ENCODE measurements around the gene ZNF653. TPM values are rescaled to one million over a fixed set of nuclear protein-coding genes. Genes with fewer than 3 reads are reported as not detected.
"Not testable (repeated sequence)": the region's sequence is repeated elsewhere in the genome, so short reads cannot be mapped to it uniquely, and the experiment has no call there.

The ZNF653 gene
- total RNA-seq, 2 experiments from 2014 or later = 13.5 to 16.6 TPM

DNA sequence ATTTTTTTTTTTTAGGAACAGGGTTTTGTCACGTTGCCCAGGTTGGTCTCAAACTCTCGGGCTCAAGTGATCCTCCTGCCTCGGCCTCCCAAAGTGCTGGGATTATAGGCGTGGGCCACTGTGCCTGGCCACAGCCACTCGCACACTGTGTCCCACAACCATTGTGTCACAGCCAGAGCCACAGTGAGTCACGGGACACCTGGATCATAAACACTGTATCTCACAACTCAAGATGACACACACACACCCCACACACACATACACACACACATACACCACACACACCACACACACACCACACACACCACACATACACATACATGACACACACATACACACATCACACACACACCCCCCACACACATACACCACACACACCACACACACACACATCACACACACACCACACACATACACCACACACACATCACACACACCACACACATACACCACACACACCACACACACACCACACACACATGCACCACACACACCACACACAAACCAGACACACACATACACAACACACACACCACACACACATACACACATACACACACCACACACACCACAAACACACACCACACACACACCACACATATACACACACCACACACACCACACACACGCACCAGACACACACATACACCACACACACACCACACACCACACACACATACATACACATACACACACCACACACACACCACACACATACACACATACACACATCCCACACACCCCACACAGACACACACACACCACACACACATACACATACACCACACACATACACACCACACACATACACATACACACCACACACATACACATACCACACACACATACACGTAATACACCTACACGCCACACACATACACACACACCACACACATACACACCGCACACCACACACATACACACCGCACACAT, 41.0 kb downstream of the ZNF653 start:
- ChIA-PET CTCF (interaction anchor here (0.6 to 0.7 kb wide), 2 partner anchors 17 to 260 kb away, joined by 3 to 4 read pairs; no protein-coding TSS in a partner anchor), POLR2A (no interaction called here)

DNA sequence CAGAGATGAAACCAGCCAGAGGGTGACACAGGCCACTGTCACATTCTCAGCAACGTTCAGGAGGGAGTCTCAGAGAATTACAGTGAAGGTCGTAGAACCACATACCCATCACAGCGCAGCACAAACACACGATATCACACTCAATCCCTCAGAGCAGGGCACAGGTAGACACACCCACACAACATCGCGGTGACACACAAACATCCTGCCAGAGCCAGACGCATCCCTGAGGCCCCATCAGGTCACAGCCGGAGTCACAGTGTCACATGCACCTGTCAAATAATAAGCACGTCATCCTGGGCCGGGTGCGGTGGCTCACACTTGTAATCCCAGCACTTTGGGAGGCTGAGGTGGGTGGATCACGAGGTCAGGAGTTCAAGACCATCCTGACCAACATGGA, 42.2 kb downstream of the ZNF653 start:
- ChIA-PET POLR2A (no interaction called here), CTCF (interaction anchor here (0.7 kb wide), 2 partner anchors 41 to 125 kb away, joined by 3 read pairs; no protein-coding TSS in a partner anchor)

DNA sequence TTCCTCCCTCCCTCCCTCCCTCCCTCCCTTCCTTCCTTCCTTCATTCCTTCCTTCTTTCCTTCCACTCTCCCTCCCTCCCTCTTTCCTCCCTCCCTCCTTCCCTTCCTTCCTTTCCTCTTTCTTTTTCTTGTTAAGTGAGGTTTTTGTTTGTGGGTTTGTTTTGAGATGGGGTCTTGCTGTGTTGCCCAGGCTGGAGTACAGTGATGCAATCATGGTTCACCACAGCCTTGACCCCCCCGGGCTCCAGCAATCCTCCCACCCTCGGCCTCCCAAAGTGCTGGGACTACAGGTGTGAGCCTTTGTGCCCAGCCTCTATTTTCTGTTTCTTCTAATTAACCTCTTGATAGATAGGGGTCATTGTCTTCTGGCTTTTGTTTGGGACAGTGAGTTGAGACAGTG, 44.2 kb downstream of the ZNF653 start:
- POLR2A ChIA-PET = interaction anchor here (0.7 kb wide), 1 partner anchor 191 kb away, joined by 8 read pairs; no protein-coding TSS in a partner anchor
- CTCF ChIA-PET = no interaction called here

DNA sequence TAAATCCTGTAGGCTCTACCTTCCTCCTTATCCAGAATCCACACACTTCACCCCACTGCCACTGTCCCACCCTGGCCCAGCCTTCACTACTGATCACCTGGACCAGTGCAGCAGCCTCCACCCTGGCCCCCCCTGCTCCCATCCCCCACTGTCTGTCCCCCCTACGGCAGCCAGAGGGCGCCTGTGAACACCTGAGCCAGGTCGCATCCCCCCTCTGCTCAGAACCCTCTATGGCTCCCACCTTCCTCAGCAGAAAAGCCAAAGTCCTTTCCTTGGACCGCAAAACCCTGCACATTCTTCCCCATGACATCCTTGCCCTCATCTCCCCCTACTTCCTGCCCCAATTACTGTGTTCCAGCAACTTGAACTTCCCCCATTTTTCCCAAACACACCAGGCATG, 45.4 kb downstream of the ZNF653 start:
- CTCF ChIA-PET = no interaction called here

DNA sequence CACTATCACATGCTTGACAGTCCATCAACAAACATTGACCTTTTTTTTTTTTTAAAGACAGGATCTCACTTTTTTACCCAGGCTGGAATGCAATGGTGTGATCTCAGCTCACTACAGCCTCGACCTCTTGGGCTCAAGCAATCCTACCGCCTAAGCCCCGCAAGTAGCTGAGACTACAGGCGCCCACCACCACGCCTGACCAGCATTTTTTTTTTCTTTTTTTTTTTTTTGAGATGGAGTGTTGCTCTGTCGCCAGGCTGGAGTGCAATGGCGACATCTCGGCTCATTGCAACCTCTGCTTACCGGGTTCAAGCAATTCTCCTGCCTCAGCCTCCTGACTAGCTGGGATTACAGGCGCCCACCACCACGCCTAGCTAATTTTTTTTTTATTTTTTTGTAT, 46.7 kb downstream of the ZNF653 start:
- POLR2A ChIA-PET = not testable (repeated sequence)

More for the DNA sequence above, 45.4 kb downstream of the ZNF653 start:
- POLR2A ChIA-PET = no interaction called here

DNA sequence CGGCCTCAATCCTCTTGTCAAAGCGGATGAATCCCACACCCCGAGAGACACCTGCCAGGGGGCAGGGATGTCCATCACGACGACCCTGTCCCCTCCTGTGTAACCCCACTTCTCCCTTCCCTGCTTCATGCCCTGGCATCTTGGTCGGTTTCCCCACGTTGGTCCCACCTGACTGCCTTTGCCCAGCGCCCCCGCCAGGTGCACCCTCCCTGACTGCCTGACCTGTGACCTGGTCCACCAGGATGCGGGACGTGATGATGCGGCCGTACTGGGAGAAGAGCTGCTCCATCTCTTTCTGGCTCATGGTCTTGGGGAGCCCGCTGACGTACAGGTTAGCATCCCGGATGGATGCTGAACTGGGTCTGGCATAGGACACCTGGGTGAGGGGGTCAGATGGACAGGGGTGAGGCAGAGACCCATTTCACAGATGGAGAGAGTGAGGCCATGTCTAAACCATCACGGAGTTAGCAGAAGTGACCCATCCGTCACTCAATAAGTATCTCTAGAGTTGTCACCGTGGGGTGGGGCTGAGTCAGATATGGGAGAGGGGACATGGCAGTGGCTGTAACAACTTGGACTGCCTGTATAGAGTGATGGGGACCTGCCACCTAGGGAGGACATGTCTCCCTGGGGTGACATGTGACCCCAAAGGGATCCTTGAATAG, 47.3 kb downstream of the ZNF653 start:
- CTCF ChIA-PET = interaction anchor here (0.7 kb wide), 1 partner anchor 38 kb away, joined by 3 read pairs; no protein-coding TSS in a partner anchor
- POLR2A ChIA-PET = no interaction called here

More for the DNA sequence above, 46.7 kb downstream of the ZNF653 start:
- CTCF ChIA-PET = interaction anchor here (0.7 kb wide), 1 partner anchor 37 kb away, joined by 3 read pairs; no protein-coding TSS in a partner anchor

GRCh38 chr19:11457831-11458230, 47.8 kb downstream of the ZNF653 start:
- ChIA-PET CTCF (no interaction called here), POLR2A (no interaction called here)

GRCh38 chr19:11457115-11457514, 48.5 kb downstream of the ZNF653 start:
- ChIA-PET CTCF (interaction anchor here (0.6 kb wide), 1 partner anchor 316 kb away, joined by 5 read pairs; no protein-coding TSS in a partner anchor), POLR2A (no interaction called here)

- POLR2A ChIA-PET = no interaction called here
- CTCF ChIA-PET = no interaction called here
These were observed 49.0 kb downstream of the ZNF653 start for GRCh38 chr19:11456659-11457058.

DNA sequence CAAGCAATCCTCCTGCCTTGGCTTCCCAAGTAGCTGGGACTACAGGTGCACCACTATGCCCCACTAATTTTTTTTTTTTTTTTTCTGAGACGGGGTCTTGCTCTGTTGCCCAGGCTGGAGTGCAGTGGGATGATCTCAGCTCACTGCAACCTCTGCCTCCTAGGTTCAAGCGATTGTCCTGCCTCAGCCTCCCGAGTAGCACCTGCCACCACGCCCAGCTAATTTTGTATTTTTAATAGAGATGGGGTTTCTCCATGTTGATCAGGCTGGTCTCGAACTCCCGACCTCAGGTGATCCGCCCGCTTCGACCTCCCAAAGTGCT, 50.4 kb downstream of the ZNF653 start:
- CTCF ChIA-PET = interaction anchor here (0.6 kb wide), 1 partner anchor 663 kb away, joined by 3 read pairs; no protein-coding TSS in a partner anchor
- POLR2A ChIA-PET = not testable (repeated sequence)

DNA sequence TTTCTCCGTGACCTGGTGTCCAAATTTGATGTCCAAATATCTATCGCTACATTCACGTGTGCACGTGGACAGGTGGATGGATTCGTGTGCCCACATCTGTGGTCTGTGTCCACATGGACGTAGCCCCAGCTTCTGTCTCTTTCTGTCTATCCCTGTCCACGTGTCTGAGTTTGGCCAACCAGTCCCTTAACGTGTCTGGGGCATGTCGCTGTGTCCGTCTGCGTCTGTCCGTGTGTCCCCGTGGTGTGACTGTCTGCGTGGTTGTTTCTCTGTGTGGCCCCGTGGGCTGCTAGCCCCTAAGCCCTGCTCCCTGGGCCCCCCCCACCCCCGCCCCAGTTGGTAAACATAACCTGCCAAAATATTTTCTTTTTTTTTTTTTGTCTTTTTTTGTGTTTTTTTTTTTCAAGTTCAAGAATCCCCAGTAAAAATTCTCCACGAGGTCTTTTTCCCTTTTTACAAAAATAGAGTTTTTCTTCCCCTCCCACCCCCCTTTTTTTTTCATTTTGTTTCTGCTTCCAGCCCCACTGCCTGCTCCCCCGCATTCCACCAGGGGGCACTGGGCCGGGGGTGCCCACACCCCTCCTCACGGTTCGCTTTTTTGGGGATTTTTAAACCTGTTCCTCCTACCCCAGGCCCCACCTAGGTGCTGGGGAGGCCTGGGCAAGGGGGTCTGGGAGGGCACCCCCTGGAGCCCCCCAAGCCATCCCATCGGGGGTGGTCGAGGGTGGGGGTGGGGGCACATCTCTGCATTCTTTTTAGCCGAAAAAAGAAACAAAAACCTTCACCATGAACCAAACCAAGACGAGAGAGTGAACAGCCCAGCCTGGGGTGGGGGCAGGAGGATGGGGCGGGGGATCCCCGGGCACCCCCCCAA, 51.9 kb downstream of the ZNF653 start:
- POLR2A ChIA-PET = no interaction called here
- CTCF ChIA-PET = interaction anchor here (1.1 kb wide), 1 partner anchor 228 kb away, joined by 3 read pairs; no protein-coding TSS in a partner anchor

DNA sequence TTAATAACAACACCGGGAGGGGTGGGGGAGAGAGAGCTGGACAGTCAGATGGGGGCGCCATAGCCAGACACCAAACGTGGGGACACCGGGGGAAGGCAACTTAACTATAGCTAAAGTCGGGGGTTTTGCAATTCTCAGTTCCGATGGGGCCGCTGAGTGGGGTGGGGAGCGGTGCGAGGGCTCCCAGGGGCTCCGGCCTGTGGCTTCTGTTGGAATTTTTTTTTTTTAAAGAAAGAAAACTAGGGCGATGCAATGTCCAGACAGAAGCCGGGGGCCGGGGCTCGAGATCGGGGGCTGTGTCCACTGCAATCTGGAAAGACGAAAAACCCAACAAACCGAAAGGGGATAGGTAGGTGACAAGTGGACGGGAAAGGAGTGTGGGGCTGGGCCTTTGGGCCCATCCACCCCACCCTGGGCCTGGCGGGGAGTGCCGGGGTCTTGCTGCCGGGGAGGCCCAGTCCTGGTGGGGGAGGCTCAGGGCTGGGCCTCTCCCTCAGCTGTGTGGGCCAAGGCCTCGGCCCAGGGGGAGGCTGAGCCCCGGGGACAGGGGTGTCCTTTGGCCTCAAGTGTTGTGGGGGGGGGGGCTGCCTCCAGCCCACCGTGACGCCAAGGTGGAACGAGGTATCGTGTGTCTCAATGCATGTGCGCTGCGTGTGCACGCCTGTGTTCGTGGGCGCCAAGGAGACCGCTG, 52.9 kb downstream of the ZNF653 start:
- CTCF ChIA-PET = interaction anchor here (0.7 to 1.2 kb wide), 3 partner anchors 30 to 227 kb away, joined by 3 to 6 read pairs (median 3); no protein-coding TSS in a partner anchor
- POLR2A ChIA-PET = interaction anchor here (1.1 kb wide), 1 partner anchor 30 kb away, joined by 17 read pairs; no protein-coding TSS in a partner anchor

DNA sequence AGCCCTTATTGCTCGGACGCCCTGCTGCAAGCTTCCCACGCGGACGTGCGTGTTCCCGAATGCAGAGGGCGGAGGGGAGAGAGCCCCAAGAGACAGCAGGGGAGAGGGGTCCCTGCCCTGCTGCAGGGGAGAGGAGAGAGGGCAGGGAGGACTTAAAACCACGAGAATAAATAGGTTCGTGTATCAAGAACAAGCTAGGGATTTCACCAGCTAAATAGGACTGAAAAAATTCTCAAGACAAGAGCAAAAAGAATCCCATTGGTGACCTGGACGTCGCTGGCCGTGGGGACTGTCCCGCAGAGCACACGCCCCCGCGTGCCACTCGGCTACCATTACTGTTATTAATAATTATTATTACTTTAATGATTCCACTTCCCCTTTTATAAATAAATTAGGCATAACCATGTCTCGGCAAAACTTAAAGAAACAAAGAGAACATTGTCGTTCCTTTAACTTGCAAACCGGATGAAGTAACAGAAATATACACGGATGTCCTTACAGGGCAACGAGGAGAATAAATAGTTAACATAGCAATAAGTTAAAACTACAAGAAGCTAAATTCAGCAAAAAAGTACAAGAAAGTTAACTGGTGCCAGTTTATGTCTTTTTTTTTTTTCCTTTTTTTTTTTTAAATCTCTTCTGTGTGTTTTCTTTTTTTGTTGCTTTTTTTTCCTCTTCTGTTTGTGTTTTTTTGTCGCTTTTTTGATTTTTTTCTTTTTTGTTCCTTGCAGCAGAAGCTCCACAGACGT, 53.6 kb downstream of the ZNF653 start:
- CTCF ChIA-PET = interaction anchor here (0.7 to 1.2 kb wide), 3 partner anchors 31 to 226 kb away, joined by 3 to 6 read pairs (median 3); no protein-coding TSS in a partner anchor
- POLR2A ChIA-PET = interaction anchor here (1.1 kb wide), 1 partner anchor 30 kb away, joined by 17 read pairs; no protein-coding TSS in a partner anchor

DNA sequence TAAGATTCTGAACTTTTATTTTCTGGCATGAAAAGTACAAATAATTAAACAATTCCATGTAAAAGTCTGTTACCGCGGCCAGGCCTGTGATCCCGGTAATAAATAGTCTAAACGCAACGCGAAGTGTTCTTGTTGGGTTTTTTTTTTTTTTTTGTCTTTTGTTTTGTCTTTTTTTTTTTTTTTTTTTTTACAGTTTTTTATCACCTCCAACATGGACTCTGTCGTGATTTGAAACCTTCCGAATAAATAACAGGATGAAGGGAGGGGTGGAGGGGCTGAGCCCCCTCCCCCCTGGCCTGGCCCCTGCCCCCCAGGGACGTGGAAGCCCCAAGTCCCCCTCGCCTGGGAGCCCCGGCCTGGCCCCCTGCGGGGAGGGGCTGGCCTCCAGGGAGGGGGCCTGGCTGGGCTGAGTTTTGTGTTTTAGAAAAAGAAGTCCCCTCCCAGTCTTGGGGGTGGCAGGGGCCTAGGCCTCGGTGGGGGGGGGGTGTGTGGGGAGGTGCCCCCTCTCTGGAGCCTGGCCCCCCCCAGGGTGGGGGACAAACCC, 54.2 kb downstream of the ZNF653 start:
- ChIA-PET CTCF (interaction anchor here (1.2 kb wide), 1 partner anchor 31 kb away, joined by 6 read pairs; no protein-coding TSS in a partner anchor), POLR2A (interaction anchor here (0.5 kb wide), 1 partner anchor 377 kb away, joined by 3 read pairs; no protein-coding TSS in a partner anchor)

DNA sequence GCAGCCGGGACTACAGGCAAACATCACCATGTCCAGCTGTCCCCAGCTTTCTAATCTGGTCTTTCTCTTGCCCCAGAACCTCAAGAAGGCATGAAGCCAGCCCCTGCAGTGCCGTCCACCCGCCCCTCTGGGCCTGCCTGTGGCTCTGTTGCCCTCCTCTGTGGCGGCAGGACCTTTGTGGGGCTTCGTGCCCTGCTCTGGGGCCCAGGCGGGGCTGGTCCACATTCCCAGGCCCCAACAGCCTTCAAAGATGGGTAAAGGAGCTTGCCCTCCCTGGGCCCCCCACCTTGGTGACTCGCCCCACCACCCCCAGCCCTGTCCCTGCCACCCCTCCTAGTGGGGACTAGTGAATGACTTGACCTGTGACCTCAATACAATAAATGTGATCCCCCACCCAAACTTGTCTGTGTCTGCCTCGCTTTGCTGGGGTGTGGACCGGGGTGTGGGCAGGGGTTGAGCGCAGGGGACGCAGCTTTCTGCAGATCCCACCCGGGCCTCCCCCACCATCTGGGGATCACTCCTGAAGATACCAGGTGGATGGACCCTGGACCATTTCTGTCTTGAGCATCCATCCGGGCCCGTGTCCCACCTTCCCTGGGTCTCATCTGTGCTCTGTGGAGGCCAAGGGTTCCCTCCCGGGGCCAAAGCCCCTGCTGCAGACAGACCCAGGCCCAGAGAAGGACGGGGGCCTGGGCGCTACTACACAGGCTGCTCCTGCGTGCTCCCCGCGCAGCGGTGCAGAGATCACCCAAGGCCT, 54.9 kb downstream of the ZNF653 start:
- POLR2A ChIA-PET = interaction anchor here (0.5 kb wide), 1 partner anchor 377 kb away, joined by 3 read pairs; no protein-coding TSS in a partner anchor
- CTCF ChIA-PET = interaction anchor here (0.6 kb wide), 1 partner anchor 141 kb away, joined by 4 read pairs; no protein-coding TSS in a partner anchor

- ChIA-PET CTCF (interaction anchor here (1.1 kb wide), 1 partner anchor 155 kb away, joined by 3 read pairs; no protein-coding TSS in a partner anchor), POLR2A (no interaction called here)
These were observed 56.6 kb downstream of the ZNF653 start for GRCh38 chr19:11448923-11449554.
